IMR-90 (cell line): Measurements from ENCODE around the gene PPM1M.

Source experiments
- BHLHE40 ChIP-seq: fragments of 150-350 bp; IDR thresholded peaks from 2 replicates; pipeline ENCODE4 v1.6.1; 2016; ENCODE audit warnings: mild to moderate bottlenecking, low read depth, low read length
- CTCF ChIP-seq: conservative IDR thresholded peaks from 2 replicates; pipeline ENCODE4 v1.5.1; 2012; ENCODE audit warnings: mild to moderate bottlenecking, low read depth, low read length, improper control_type of control experiment
- ELK1 ChIP-seq: fragments of 150-350 bp; IDR thresholded peaks from 2 replicates; pipeline ENCODE4 v1.6.1; 2016; ENCODE audit warnings: low read depth, mild to moderate bottlenecking, low read length, moderate library complexity, borderline replicate concordance
- FOS ChIP-seq: fragments of 150-350 bp; IDR thresholded peaks from 2 replicates; pipeline ENCODE4 v1.6.1; 2016; ENCODE audit warnings: low read depth, low read length
- MAFK ChIP-seq: IDR thresholded peaks from 2 replicates; pipeline ENCODE4 v1.6.1; 2012; ENCODE audit warnings: low read depth, low read length, improper control_type of control experiment
- MAZ ChIP-seq: IDR thresholded peaks from 2 replicates; pipeline ENCODE4 v1.6.1; 2012; ENCODE audit warnings: low read depth, mild to moderate bottlenecking, low read length, improper control_type of control experiment, moderate library complexity, borderline replicate concordance
- MXI1 ChIP-seq: IDR thresholded peaks from 2 replicates; pipeline ENCODE4 v1.6.1; 2012; ENCODE audit warnings: low read depth, mild to moderate bottlenecking, low read length, moderate library complexity, borderline replicate concordance
- NFE2L2 ChIP-seq: fragments of 150-350 bp; IDR thresholded peaks from 2 replicates; pipeline ENCODE4 v1.6.1; 2016; ENCODE audit warnings: low read depth, mild to moderate bottlenecking, low read length
- POLR2A ChIP-seq: IDR thresholded peaks from 2 replicates; pipeline ENCODE4 v1.6.1; 2012; ENCODE audit warnings: mild to moderate bottlenecking, low read depth, low read length
- RAD21 ChIP-seq: IDR thresholded peaks from 2 replicates; pipeline ENCODE4 v1.6.1; 2012; ENCODE audit warnings: low read length, improper control_type of control experiment
- RCOR1 ChIP-seq: IDR thresholded peaks from 2 replicates; pipeline ENCODE4 v1.6.1; 2012; ENCODE audit warnings: mild to moderate bottlenecking, low read length, improper control_type of control experiment; ENCODE audit not compliant: insufficient replicate concordance
- RFX5 ChIP-seq: IDR thresholded peaks from 2 replicates; pipeline ENCODE4 v1.8.0; 2012; ENCODE audit warnings: low read depth, mild to moderate bottlenecking, low read length, moderate library complexity
- SMC3 ChIP-seq: fragments of 150-350 bp; IDR thresholded peaks from 2 replicates; pipeline ENCODE4 v1.6.1; 2016; ENCODE audit warnings: low read depth, mild to moderate bottlenecking, antibody characterized with exemption, low read length, moderate library complexity
- USF2 ChIP-seq: fragments of 150-350 bp; IDR thresholded peaks from 2 replicates; pipeline ENCODE4 v1.6.1; 2017; ENCODE audit warnings: mild to moderate bottlenecking, antibody characterized with exemption, low read length, low read depth

GRCh38 chr3:52277972-52278509 is 32.5 kb downstream of the PPM1M start:
- no peak for TF ChIP-seq POLR2A
- peak; percentile 17; the same call in 1 of the 2 replicates for TF ChIP-seq CTCF
- TF ChIP-seq USF2, result no peak
- no peak for TF ChIP-seq MAZ
- TF ChIP-seq FOS, result no peak
- no peak for TF ChIP-seq BHLHE40
- peak; percentile 7; the same call in 1 of the 2 replicates for TF ChIP-seq MXI1
- TF ChIP-seq ELK1, result no peak
- TF ChIP-seq RAD21, result no peak
- TF ChIP-seq RFX5, result no peak
- TF ChIP-seq SMC3, result no peak
- no peak for TF ChIP-seq RCOR1
- TF ChIP-seq NFE2L2, result no peak
- TF ChIP-seq MAFK, result no peak
